ENCODE measurements around the gene PKLR. TPM values are rescaled to one million over a fixed set of nuclear protein-coding genes. Genes with fewer than 3 reads are reported as not detected.

Gene PKLR
- total RNA-seq, 2 experiments from 2014 or later = not detected

DNA sequence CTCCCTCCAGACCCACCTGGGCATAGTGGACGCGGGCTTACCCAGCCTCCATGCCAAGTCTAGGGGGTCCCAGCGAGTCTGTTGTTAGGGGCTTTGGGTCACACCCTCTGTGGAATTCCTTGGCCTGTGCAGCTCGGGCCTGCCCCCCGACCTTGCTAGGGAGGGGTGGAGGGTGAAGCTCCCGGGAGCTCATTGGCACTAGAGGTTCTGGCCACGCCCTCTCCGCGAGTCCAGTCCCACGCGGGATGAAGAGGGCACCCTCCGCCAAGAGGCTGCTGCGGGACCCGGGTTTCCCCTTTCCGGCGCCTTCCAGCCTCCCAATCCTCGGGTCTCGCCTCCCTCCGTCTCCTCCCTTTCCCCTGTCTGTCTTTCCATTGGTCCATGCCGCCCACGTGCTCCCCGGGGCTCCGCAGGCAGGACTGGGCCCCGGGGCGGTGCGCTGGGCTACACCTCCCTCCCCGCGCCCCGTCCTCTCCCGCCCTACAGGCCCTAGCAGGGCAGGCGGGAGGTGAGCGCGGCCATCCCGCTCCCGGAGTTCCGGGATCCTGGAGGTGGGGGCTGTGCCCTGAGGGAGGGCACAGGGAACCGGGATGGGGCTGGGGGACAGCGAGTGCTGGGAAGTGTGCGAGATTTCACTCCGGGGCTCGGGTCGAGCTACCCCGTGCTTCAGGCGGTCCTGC, 22.9 kb upstream of the PKLR start:
- ChIA-PET POLR2A (interaction anchor here (0.9 to 1.5 kb wide), 6 partner anchors 51 to 1104 kb away, joined by 3 to 6 read pairs (median 5); partner anchors contain the start of genes CLK2, SCAMP3 and UBAP2L), CTCF (interaction anchor here (0.7 to 6.3 kb wide), 18 partner anchors 11 to 366 kb away, joined by 3 to 188 read pairs (median 6); partner anchors contain the start of genes CLK2, ENTREP3, FDPS and HCN3)
- Mint-ChIP-seq H3K9me3 (no peaks in the 10 kb centered on the region), H3K4me1 (ENCODE audit: low read depth) (peaks cover 29% of the 10 kb centered on the region), H3K27ac (peak overlapping the region; percentile 69), H3K36me3 (peaks cover 16% of the 10 kb centered on the region), H3K27me3 (no peaks in the 10 kb centered on the region), H3K4me3 (peak overlapping the region; percentile 83)
- peak; percentile 97 for DNase-seq
- intact Hi-C loops (cut with micrococcal nuclease) = loop anchor here (1.0 to 10.0 kb wide), 4 partner anchors 74 to 421 kb away; no protein-coding TSS in a partner anchor

DNA sequence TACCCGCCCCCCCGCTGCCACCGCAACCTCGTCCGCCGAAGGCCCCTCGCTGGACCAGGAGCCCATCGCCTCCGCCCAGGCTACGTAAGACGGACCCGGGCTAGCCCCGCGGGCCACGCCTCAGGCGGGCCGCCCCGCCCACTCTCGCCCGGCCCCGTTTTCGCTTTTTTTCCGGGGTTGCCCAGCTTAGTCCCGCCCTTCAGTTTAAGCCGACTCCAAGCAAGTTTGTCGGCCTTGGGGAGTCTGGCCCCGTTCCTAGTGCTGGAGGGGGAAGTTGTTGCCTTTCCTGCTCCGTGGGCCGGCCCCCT, 22.4 kb upstream of the PKLR start:
- peak; percentile 91 for DNase-seq
- H3K4me1 Mint-ChIP-seq (ENCODE audit: low read depth) = peaks cover 31% of the 10 kb centered on the region
- POLR2A ChIA-PET = interaction anchor here (0.9 to 1.5 kb wide), 6 partner anchors 51 to 1103 kb away, joined by 3 to 6 read pairs (median 5); partner anchors contain the start of genes CLK2, SCAMP3 and UBAP2L
- CTCF ChIA-PET = interaction anchor here (0.7 to 6.3 kb wide), 18 partner anchors 11 to 366 kb away, joined by 3 to 188 read pairs (median 6); partner anchors contain the start of genes CLK2, ENTREP3, FDPS and HCN3
- H3K36me3 Mint-ChIP-seq = peaks cover 21% of the 10 kb centered on the region
- H3K27ac Mint-ChIP-seq = peak overlapping the region; percentile 69
- no peaks in the 10 kb centered on the region for H3K27me3 Mint-ChIP-seq
- intact Hi-C loops (cut with micrococcal nuclease) = loop anchor here (1.0 to 10.0 kb wide), 7 partner anchors 15 to 422 kb away; partner anchors contain the start of genes FDPS and HCN3
- H3K4me3 Mint-ChIP-seq = peak overlapping the region; percentile 83
- no peaks in the 10 kb centered on the region for H3K9me3 Mint-ChIP-seq

GRCh38 chr1:155322953-155323728, 21.9 kb upstream of the PKLR start:
- peak overlapping the region; percentile 83 for H3K4me3 Mint-ChIP-seq
- H3K4me1 Mint-ChIP-seq (ENCODE audit: low read depth) = peaks cover 31% of the 10 kb centered on the region
- no peaks in the 10 kb centered on the region for H3K27me3 Mint-ChIP-seq
- ChIA-PET CTCF (interaction anchor here (0.7 to 6.3 kb wide), 23 partner anchors 12 to 367 kb away, joined by 3 to 188 read pairs (median 5); partner anchors contain the start of genes CLK2, ENTREP3, FDPS and HCN3), POLR2A (interaction anchor here (1.0 to 1.9 kb wide), 8 partner anchors 11 to 114 kb away, joined by 3 to 6 read pairs (median 4); partner anchors contain the start of genes CLK2 and SCAMP3)
- DNase-seq = peak; percentile 91
- peaks cover 23% of the 10 kb centered on the region for H3K36me3 Mint-ChIP-seq
- intact Hi-C loops (cut with micrococcal nuclease) = loop anchor here (1.0 to 10.0 kb wide), 5 partner anchors 15 to 272 kb away; partner anchors contain the start of genes FDPS and HCN3
- no peaks in the 10 kb centered on the region for H3K9me3 Mint-ChIP-seq
- peak overlapping the region; percentile 74 for H3K27ac Mint-ChIP-seq

- Mint-ChIP-seq H3K9me3 (no peaks in the 10 kb centered on the region), H3K4me1 (ENCODE audit: low read depth) (peaks cover 31% of the 10 kb centered on the region), H3K36me3 (peaks cover 27% of the 10 kb centered on the region), H3K4me3 (peak overlapping the region; percentile 61), H3K27ac (peak overlapping the region; percentile 42), H3K27me3 (no peaks in the 10 kb centered on the region)
- intact Hi-C loops (cut with micrococcal nuclease) = loop anchor here (5.0 to 10.0 kb wide), 2 partner anchors 130 to 272 kb away; no protein-coding TSS in a partner anchor
- ChIA-PET CTCF (interaction anchor here (0.8 to 6.3 kb wide), 12 partner anchors 11 to 196 kb away, joined by 3 to 188 read pairs (median 6); partner anchors contain the start of genes CLK2, ENTREP3, HCN3 and MTX1), POLR2A (interaction anchor here (1.0 to 1.9 kb wide), 5 partner anchors 11 to 72 kb away, joined by 3 to 4 read pairs (median 4); partner anchors contain the start of genes CLK2 and SCAMP3)
- DNase-seq = peak; percentile 31
These were observed 21.3 kb upstream of the PKLR start for GRCh38 chr1:155322571-155322952.

DNA sequence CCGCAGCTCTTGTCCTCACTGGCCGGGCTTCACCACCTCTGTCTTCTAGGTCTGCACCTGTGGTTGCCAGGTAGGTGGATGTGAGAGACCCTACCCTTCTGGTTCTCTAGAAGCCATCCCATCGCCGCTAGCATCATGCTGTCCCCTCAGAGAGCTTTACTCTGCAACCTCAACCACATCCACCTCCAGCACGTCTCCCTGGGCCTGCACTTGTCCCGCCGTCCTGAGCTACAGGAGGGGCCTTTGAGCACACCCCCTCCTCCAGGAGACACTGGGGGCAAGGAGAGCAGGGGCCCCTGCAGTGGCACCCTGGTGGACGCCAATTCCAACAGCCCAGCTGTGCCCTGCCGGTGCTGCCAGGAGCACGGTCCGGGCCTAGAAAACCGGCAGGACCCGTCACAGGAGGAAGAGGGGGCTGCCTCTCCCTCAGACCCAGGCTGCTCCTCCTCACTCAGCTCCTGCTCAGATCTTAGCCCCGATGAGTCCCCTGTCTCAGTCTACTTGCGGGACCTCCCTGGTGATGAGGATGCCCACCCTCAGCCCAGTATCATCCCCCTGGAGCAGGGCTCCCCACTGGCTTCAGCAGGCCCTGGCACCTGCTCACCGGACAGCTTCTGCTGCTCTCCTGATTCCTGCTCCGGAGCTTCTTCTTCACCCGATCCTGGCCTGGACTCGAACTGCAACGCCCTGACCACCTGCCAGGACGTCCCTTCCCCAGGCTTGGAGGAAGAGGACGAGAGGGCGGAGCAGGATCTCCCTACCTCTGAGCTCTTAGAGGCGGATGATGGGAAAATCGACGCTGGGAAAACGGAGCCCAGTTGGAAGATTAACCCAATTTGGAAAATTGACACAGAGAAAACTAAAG, 20.6 kb upstream of the PKLR start:
- ChIA-PET POLR2A (interaction anchor here (0.6 to 1.9 kb wide), 6 partner anchors 10 to 71 kb away, joined by 3 to 6 read pairs (median 4); partner anchors contain the start of genes CLK2 and SCAMP3), CTCF (interaction anchor here (0.8 to 6.3 kb wide), 12 partner anchors 11 to 196 kb away, joined by 3 to 188 read pairs (median 5); partner anchors contain the start of genes CLK2, ENTREP3, HCN3 and MTX1)
- Mint-ChIP-seq H3K9me3 (no peaks in the 10 kb centered on the region), H3K27me3 (no peaks in the 10 kb centered on the region), H3K36me3 (peaks cover 27% of the 10 kb centered on the region), H3K4me3 (peak overlapping the region; percentile 61), H3K4me1 (ENCODE audit: low read depth) (peaks cover 31% of the 10 kb centered on the region), H3K27ac (no peak overlapping the region)
- intact Hi-C loops (cut with micrococcal nuclease) = loop anchor here (5.0 to 10.0 kb wide), 2 partner anchors 130 to 273 kb away; no protein-coding TSS in a partner anchor
- no peak for DNase-seq

- intact Hi-C loops (cut with micrococcal nuclease) = loop anchor here (5.0 to 10.0 kb wide), 2 partner anchors 129 to 274 kb away; no protein-coding TSS in a partner anchor
- Mint-ChIP-seq H3K9me3 (no peaks in the 10 kb centered on the region), H3K4me3 (peak within 1 kb of the TSS; percentile 56), H3K27ac (peak within 1 kb of the TSS; percentile 11), H3K27me3 (no peaks in the 10 kb centered on the region), H3K4me1 (ENCODE audit: low read depth) (peaks cover 29% of the 10 kb centered on the region), H3K36me3 (peaks cover 33% of the 10 kb centered on the region)
- ChIA-PET CTCF (interaction anchor here (0.6 to 6.3 kb wide), 4 partner anchors 21 to 114 kb away, joined by 3 to 188 read pairs (median 3); partner anchors contain the start of gene ENTREP3), POLR2A (interaction anchor here (1.0 to 1.9 kb wide), 4 partner anchors 9 to 70 kb away, joined by 3 to 4 read pairs (median 3); partner anchors contain the start of gene FDPS)
- DNase-seq = peak; percentile 82
These were observed 19.7 kb upstream of the PKLR start, which contains the start of gene RUSC1 for GRCh38 chr1:155320661-155321617. Gene RUSC1 (plus strand): TSS chr1:155320894. CDS start chr1:155321774, 880 bp downstream.

DNA sequence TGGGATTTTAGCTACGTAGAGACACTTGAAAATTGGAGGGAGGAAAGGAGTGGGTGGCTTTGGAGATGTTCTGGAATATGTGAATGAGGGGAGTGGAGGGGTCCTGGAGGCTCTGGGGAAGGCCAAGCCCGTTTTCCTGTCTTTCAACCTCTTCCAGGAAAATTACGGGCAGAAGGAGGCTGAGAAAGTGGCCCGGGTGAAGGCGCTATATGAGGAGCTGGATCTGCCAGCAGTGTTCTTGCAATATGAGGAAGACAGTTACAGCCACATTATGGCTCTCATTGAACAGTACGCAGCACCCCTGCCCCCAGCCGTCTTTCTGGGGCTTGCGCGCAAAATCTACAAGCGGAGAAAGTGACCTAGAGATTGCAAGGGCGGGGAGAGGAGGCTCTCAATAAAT, 19.0 kb upstream of the PKLR start:
- DNase-seq = no peak
- H3K27me3 Mint-ChIP-seq = no peaks in the 10 kb centered on the region
- peaks cover 33% of the 10 kb centered on the region for H3K36me3 Mint-ChIP-seq
- ChIA-PET POLR2A (interaction anchor here (1.0 to 1.5 kb wide), 2 partner anchors 12 to 44 kb away, joined by 3 read pairs; partner anchors contain the start of gene FDPS), CTCF (interaction anchor here (0.6 to 6.3 kb wide), 2 partner anchors 68 to 113 kb away, joined by 3 to 188 read pairs; partner anchors contain the start of gene ENTREP3)
- peak overlapping the region; percentile 11 for H3K27ac Mint-ChIP-seq
- intact Hi-C loops (cut with micrococcal nuclease) = loop anchor here (5.0 to 10.0 kb wide), 2 partner anchors 128 to 275 kb away; no protein-coding TSS in a partner anchor
- peak overlapping the region; percentile 56 for H3K4me3 Mint-ChIP-seq
- peaks cover 27% of the 10 kb centered on the region for H3K4me1 Mint-ChIP-seq (ENCODE audit: low read depth)
- H3K9me3 Mint-ChIP-seq = no peaks in the 10 kb centered on the region

GRCh38 chr1:155319536-155319935, 18.3 kb upstream of the PKLR start:
- H3K27me3 Mint-ChIP-seq = no peaks in the 10 kb centered on the region
- no peak overlapping the region for H3K27ac Mint-ChIP-seq
- H3K4me3 Mint-ChIP-seq = no peak overlapping the region
- H3K4me1 Mint-ChIP-seq (ENCODE audit: low read depth) = peaks cover 27% of the 10 kb centered on the region
- no peaks in the 10 kb centered on the region for H3K9me3 Mint-ChIP-seq
- peaks cover 38% of the 10 kb centered on the region for H3K36me3 Mint-ChIP-seq
- ChIA-PET CTCF (interaction anchor here (1.3 to 6.3 kb wide), 2 partner anchors 68 to 69 kb away, joined by 7 to 188 read pairs; partner anchors contain the start of gene ENTREP3), POLR2A (interaction anchor here (0.6 to 1.5 kb wide), 2 partner anchors 43 to 204 kb away, joined by 3 read pairs; no protein-coding TSS in a partner anchor)
- no peak for DNase-seq
- intact Hi-C loops (cut with micrococcal nuclease) = no loop called here

DNA sequence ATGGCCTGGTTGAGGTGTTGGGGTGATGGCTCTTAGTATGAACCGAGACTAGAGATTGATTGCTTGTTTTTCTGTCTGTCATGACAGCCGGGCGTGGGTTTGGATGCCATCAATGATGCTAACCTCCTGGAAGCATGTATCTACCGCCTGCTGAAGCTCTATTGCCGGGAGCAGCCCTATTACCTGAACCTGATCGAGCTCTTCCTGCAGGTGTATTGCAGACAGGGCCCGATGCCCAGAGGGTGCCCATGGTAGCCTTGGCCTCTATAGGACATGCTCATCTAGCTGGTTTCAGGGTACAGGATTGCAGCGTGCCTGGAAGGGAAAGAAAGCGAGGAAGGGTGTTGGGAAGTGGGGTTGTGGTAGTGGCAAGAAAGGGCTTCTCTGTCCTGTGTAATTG, 16.8 kb upstream of the PKLR start:
- peaks cover 44% of the 10 kb centered on the region for H3K36me3 Mint-ChIP-seq
- peaks cover 33% of the 10 kb centered on the region for H3K4me1 Mint-ChIP-seq (ENCODE audit: low read depth)
- no peaks in the 10 kb centered on the region for H3K9me3 Mint-ChIP-seq
- peak overlapping the region; percentile 8 for H3K27ac Mint-ChIP-seq
- DNase-seq = no peak
- intact Hi-C loops (cut with micrococcal nuclease) = no loop called here
- CTCF ChIA-PET = interaction anchor here (1.0 to 1.3 kb wide), 2 partner anchors 10 to 67 kb away, joined by 4 to 7 read pairs; no protein-coding TSS in a partner anchor
- POLR2A ChIA-PET = interaction anchor here (0.7 kb wide), 1 partner anchor 10 kb away, joined by 4 read pairs; the partner anchor contains the start of gene FDPS
- no peaks in the 10 kb centered on the region for H3K27me3 Mint-ChIP-seq
- H3K4me3 Mint-ChIP-seq = no peak overlapping the region

All from activated CD4-positive, alpha-beta memory T cell treated with anti-CD3 and anti-CD28 coated beads for 36 hours (primary cell).